ENCODE results near the gene SARDH. TPM values are rescaled to one million over a fixed set of nuclear protein-coding genes. Genes with fewer than 3 reads are reported as not detected.

The SARDH gene
- total RNA-seq, 4 donors from 2014 or later: 0.62 to 2.3 (median 1.2) TPM; not detected in 1

- ATAC-seq: no peak
- Histone ChIP-seq H3K4me1 (peaks cover 0 to 41% (median 0%) of the 10 kb centered on the region in 3 donors), H3K27me3 (no peaks in the 10 kb centered on the region), H3K27ac (no peak overlapping the region), H3K9me3 (no peaks in the 10 kb centered on the region), H3K4me3 (no peak overlapping the region), H3K36me3 (no peaks in the 10 kb centered on the region)
- WGBS, 2 donors (ENCODE audit: low coverage in 1 of 2): 72% methylated on average over 7 of the region's 20 CpGs; no CpG with 5 or more reads in 1 of the 2 donors
- TF ChIP-seq, protein P1, sequence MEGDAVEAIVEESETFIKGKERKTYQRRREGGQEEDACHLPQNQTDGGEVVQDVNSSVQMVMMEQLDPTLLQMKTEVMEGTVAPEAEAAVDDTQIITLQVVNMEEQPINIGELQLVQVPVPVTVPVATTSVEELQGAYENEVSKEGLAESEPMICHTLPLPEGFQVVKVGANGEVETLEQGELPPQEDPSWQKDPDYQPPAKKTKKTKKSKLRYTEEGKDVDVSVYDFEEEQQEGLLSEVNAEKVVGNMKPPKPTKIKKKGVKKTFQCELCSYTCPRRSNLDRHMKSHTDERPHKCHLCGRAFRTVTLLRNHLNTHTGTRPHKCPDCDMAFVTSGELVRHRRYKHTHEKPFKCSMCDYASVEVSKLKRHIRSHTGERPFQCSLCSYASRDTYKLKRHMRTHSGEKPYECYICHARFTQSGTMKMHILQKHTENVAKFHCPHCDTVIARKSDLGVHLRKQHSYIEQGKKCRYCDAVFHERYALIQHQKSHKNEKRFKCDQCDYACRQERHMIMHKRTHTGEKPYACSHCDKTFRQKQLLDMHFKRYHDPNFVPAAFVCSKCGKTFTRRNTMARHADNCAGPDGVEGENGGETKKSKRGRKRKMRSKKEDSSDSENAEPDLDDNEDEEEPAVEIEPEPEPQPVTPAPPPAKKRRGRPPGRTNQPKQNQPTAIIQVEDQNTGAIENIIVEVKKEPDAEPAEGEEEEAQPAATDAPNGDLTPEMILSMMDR (IDR thresholded peaks at IDR 0.05): no peak
- no peak for TF ChIP-seq POLR2AphosphoS5 (IDR thresholded peaks at IDR 0.05)
- TF ChIP-seq EP300 (IDR thresholded peaks at IDR 0.05): no peak
- TF ChIP-seq POLR2A (IDR thresholded peaks at IDR 0.05): no peak
These were observed 57.0 kb downstream of the SARDH start for GRCh38 chr9:133680976-133681657.

DNA sequence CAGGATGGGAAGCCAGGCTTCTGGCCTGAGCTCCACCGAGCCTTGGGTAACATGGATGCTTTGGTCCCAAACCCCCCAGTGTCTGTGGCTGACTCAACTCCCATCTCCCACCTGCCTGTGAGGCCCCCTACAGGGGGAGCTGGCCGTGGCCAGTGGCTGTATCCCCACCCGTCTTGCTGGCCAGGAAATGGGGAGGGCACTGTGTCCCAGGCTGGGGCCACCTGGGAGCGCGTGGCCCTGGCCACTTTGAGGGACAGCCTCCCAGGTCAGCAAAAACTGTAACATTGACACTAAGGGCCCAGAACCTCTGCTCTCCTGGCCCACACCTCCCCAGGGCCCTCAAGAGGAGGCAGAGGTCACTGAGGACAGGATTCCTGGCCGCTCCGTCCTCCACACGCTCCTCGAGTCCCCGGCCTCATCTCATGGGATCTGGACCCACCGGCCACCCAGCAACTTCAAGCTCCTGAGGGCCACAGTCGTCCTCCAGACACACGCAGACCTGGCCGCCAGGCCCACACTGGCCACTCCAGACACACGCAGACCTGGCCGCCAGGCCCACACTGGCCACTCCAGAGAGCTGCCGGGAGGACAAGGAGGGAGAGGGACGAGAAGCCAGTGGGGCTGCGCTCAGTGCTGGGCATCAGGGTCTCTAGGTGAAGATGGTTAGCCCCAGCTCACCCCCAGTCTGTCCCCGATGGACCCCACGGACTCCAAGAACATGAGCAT lies 57.7 kb downstream of the SARDH start:
- no CpG with 5 or more reads among the region's 21 CpGs for WGBS, 2 donors (ENCODE audit: low coverage in 1 of 2)
- no peaks in the 10 kb centered on the region for H3K27me3 ChIP-seq
- TF ChIP-seq, protein P1 (IDR thresholded peaks at IDR 0.05): no peak
- H3K9me3 ChIP-seq: no peaks in the 10 kb centered on the region
- H3K4me3 ChIP-seq: no peak overlapping the region
- no peaks in the 10 kb centered on the region for H3K36me3 ChIP-seq
- no peak for ATAC-seq
- peaks cover 0 to 41% (median 0%) of the 10 kb centered on the region in 3 donors for H3K4me1 ChIP-seq
- no peak overlapping the region for H3K27ac ChIP-seq

DNA sequence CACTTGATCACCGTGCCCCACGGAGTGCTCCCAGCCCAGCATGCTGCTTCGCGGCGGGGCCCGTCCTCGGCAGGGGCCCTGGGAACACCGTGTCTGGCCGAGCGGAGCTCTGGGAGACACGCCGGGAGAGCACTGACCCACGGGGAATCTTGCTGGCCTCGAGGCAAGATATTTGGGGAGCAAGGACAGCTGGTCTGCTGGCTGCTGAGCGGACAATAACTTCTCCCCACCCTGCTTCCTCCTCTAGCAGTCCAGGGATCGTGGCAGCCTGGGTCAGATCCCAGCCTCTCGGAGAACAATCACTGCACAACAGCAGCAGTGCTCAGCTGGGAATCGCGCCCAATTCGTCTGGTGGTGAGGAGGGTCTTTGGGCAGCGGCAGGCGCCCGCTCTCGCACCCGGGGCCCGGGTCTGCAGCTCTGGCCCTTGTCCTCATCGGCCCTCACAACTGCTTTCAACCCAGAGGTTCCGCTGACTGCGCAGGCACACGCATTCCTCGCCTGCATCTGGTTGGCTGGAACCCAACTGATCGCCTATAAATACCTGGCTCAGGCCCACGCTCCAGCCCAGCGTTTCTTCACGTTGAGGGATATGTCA lies 58.6 kb downstream of the SARDH start:
- Histone ChIP-seq H3K27me3 (no peaks in the 10 kb centered on the region), H3K4me1 (peaks cover 0 to 35% (median 0%) of the 10 kb centered on the region in 3 donors), H3K9me3 (no peaks in the 10 kb centered on the region), H3K36me3 (no peaks in the 10 kb centered on the region), H3K4me3 (peak overlapping the region in 1 of 2 donors; percentile 12), H3K27ac (peak overlapping the region in 1 of 4 donors; percentile 45)
- WGBS, 2 donors (ENCODE audit: low coverage in 1 of 2): 70 to 88% methylated on average over 3 to 9 of the region's 35 CpGs
- ATAC-seq: no peak
- TF ChIP-seq, protein P1 (IDR thresholded peaks at IDR 0.05): no peak
- TF ChIP-seq EP300 (IDR thresholded peaks at IDR 0.05): no peak
- TF ChIP-seq POLR2A (IDR thresholded peaks at IDR 0.05): no peak
- TF ChIP-seq POLR2AphosphoS5 (IDR thresholded peaks at IDR 0.05): no peak

GRCh38 chr9:133679056-133679455 lies 59.1 kb downstream of the SARDH start:
- Histone ChIP-seq H3K27ac (peak overlapping the region in 1 of 4 donors; percentile 45), H3K4me1 (peaks cover 0 to 30% (median 0%) of the 10 kb centered on the region in 3 donors), H3K4me3 (no peak overlapping the region), H3K27me3 (no peaks in the 10 kb centered on the region), H3K9me3 (no peaks in the 10 kb centered on the region), H3K36me3 (no peaks in the 10 kb centered on the region)
- WGBS, 2 donors (ENCODE audit: low coverage in 1 of 2): 69 to 70% methylated on average over 8 to 10 of the region's 15 CpGs
- no peak for TF ChIP-seq POLR2AphosphoS5 (IDR thresholded peaks at IDR 0.05)
- ATAC-seq: no peak

- TF ChIP-seq EP300 (IDR thresholded peaks at IDR 0.05): no peak
- TF ChIP-seq POLR2AphosphoS5 (IDR thresholded peaks at IDR 0.05): no peak
- TF ChIP-seq, protein P1 (IDR thresholded peaks at IDR 0.05): no peak
- no peak for TF ChIP-seq POLR2A (IDR thresholded peaks at IDR 0.05)
- no peaks in the 10 kb centered on the region for H3K9me3 ChIP-seq
- no peak overlapping the region for H3K27ac ChIP-seq
- ATAC-seq: no peak
- no peak overlapping the region for H3K4me3 ChIP-seq
- WGBS, 2 donors (ENCODE audit: low coverage in 1 of 2): 71 to 96% methylated on average over 8 of the region's 17 CpGs
- peaks cover 0 to 16% (median 0%) of the 10 kb centered on the region in 3 donors for H3K4me1 ChIP-seq
- no peaks in the 10 kb centered on the region for H3K36me3 ChIP-seq
- no peaks in the 10 kb centered on the region for H3K27me3 ChIP-seq
These were observed 60.8 kb downstream of the SARDH start for GRCh38 chr9:133677126-133678010.
